SU-DHL-6 (cell line): ENCODE data around the gene FCRL1.
A peak's percentile ranks its signal among the peaks of the same experiment; 100 is the strongest.

Experiments used
- H2AFZ ChIP-seq: fragments of 200-600 bp; sonication (generic); 2 replicates; pipeline ENCODE4 v1.6.1; 2014; ENCODE audit warnings: low read depth, mild to moderate bottlenecking, moderate library complexity, mixed read lengths, antibody characterized with exemption, low read length; ENCODE audit not compliant: severe bottlenecking
- H3F3A ChIP-seq: fragments of 200-600 bp; shearing (Covaris generic); 2 replicates; pipeline ENCODE4 v1.6.0; 2016; ENCODE audit warnings: antibody characterized with exemption, mild to moderate bottlenecking; ENCODE audit not compliant: insufficient read depth
- H3K27ac ChIP-seq: fragments of 200-600 bp; sonication (generic); 2 replicates; pipeline ENCODE4 v1.5.1; 2016; ENCODE audit warnings: low read depth, mild to moderate bottlenecking, low read length, moderate library complexity, mixed read lengths
- H3K27me3 ChIP-seq: fragments of 200-600 bp; sonication (generic), shearing (Covaris generic); 2 replicates; pipeline ENCODE4 v1.6.0; 2014; ENCODE audit warnings: mild to moderate bottlenecking, low read length
- H3K36me3 ChIP-seq: fragments of 200-600 bp; sonication (generic); 2 replicates; pipeline ENCODE4 v1.6.1; 2014; ENCODE audit warnings: mild to moderate bottlenecking, low read length, mixed read lengths
- H3K4me2 ChIP-seq: fragments of 300-600, 200-600 bp; shearing (Covaris generic), sonication (generic); 2 replicates; pipeline ENCODE4 v1.6.0; 2014; ENCODE audit warnings: low read length, low read depth, mild to moderate bottlenecking; ENCODE audit not compliant: poor library complexity, severe bottlenecking
- H3K4me3 ChIP-seq: fragments of 200-600 bp; sonication (generic); 2 replicates; pipeline ENCODE4 v1.5.1; 2014; ENCODE audit warnings: antibody characterized with exemption, low read length, mild to moderate bottlenecking, mixed read lengths; ENCODE audit not compliant: insufficient read depth, poor library complexity, severe bottlenecking
- H3K79me2 ChIP-seq: fragments of 200-600 bp; sonication (generic); 2 replicates; pipeline ENCODE4 v1.6.1; 2014; ENCODE audit warnings: mild to moderate bottlenecking, low read length, moderate library complexity; ENCODE audit not compliant: insufficient read depth
- H3K9ac ChIP-seq: fragments of 200-600 bp; sonication (generic); 2 replicates; pipeline ENCODE4 v1.7.0; 2014; ENCODE audit warnings: mild to moderate bottlenecking, low read length
- H3K9me2 ChIP-seq: fragments of 200-600 bp; sonication (generic); replicated peaks from 2 replicates; pipeline ENCODE4 v1.6.1; 2014; ENCODE audit warnings: low read length; ENCODE audit not compliant: insufficient read depth
- H3K9me3 ChIP-seq: fragments of 200-600 bp; sonication (generic); 2 replicates; pipeline ENCODE4 v1.6.1; 2014; ENCODE audit warnings: low read length, mixed read lengths; ENCODE audit not compliant: insufficient read depth
- H4K20me1 ChIP-seq: fragments of 200-600 bp; sonication (generic); 2 replicates; pipeline ENCODE4 v1.6.1; 2014; ENCODE audit warnings: low read depth, mild to moderate bottlenecking, antibody characterized with exemption, low read length, moderate library complexity, mixed read lengths
- EZH2phosphoT487 ChIP-seq: fragments of 200-600 bp; sonication (generic), shearing (Covaris generic); conservative IDR thresholded peaks from 2 replicates; pipeline ENCODE4 v1.6.1; 2018; ENCODE audit warnings: mild to moderate bottlenecking, antibody characterized with exemption, low read length, moderate library complexity, mixed read lengths
- TF ChIP-seq, protein P1 (sequence below): fragments of 200-600 bp; sonication (generic); IDR thresholded peaks from one replicate; pipeline ENCODE4 v1.5.1; 2017; ENCODE audit warnings: antibody characterized with exemption, mild to moderate bottlenecking, low read length, moderate library complexity; ENCODE audit not compliant: insufficient read depth, poor library complexity, severe bottlenecking

FCRL1 gene

GRCh38 chr1:157856538-157856937, 36.6 kb upstream of the FCRL1 start:
- no peak overlapping the region for H3K9ac ChIP-seq
- no peak overlapping the region for H3K4me3 ChIP-seq
- no peaks in the 10 kb centered on the region for H3K9me3 ChIP-seq
- H3K4me2 ChIP-seq, result no peak overlapping the region
- H3K27ac ChIP-seq, result no peak overlapping the region
- no peaks in the 10 kb centered on the region for H3K36me3 ChIP-seq
- no peaks in the 10 kb centered on the region for H3F3A ChIP-seq
- H2AFZ ChIP-seq, result no peak overlapping the region
- H3K27me3 ChIP-seq, result no peaks in the 10 kb centered on the region
- H3K9me2 ChIP-seq, result no peaks in the 10 kb centered on the region
- H3K79me2 ChIP-seq, result no peaks in the 10 kb centered on the region
- no peaks in the 10 kb centered on the region for H4K20me1 ChIP-seq
- TF ChIP-seq, protein P1, sequence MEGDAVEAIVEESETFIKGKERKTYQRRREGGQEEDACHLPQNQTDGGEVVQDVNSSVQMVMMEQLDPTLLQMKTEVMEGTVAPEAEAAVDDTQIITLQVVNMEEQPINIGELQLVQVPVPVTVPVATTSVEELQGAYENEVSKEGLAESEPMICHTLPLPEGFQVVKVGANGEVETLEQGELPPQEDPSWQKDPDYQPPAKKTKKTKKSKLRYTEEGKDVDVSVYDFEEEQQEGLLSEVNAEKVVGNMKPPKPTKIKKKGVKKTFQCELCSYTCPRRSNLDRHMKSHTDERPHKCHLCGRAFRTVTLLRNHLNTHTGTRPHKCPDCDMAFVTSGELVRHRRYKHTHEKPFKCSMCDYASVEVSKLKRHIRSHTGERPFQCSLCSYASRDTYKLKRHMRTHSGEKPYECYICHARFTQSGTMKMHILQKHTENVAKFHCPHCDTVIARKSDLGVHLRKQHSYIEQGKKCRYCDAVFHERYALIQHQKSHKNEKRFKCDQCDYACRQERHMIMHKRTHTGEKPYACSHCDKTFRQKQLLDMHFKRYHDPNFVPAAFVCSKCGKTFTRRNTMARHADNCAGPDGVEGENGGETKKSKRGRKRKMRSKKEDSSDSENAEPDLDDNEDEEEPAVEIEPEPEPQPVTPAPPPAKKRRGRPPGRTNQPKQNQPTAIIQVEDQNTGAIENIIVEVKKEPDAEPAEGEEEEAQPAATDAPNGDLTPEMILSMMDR, result no peak
- no peak for TF ChIP-seq EZH2phosphoT487

GRCh38 chr1:157852476-157852875, 32.6 kb upstream of the FCRL1 start:
- H3K9me2 ChIP-seq, result no peaks in the 10 kb centered on the region
- no peak overlapping the region for H3K27ac ChIP-seq
- no peaks in the 10 kb centered on the region for H3K27me3 ChIP-seq
- H3K9me3 ChIP-seq, result no peaks in the 10 kb centered on the region
- H3K36me3 ChIP-seq, result no peaks in the 10 kb centered on the region
- no peak for TF ChIP-seq EZH2phosphoT487
- TF ChIP-seq, protein P1, result no peak
- peaks cover 9% of the 10 kb centered on the region for H3F3A ChIP-seq
- H3K4me3 ChIP-seq, result no peak overlapping the region
- H4K20me1 ChIP-seq, result no peaks in the 10 kb centered on the region
- no peak overlapping the region for H3K9ac ChIP-seq
- no peaks in the 10 kb centered on the region for H3K79me2 ChIP-seq
- no peak overlapping the region for H2AFZ ChIP-seq
- H3K4me2 ChIP-seq, result no peak overlapping the region

DNA sequence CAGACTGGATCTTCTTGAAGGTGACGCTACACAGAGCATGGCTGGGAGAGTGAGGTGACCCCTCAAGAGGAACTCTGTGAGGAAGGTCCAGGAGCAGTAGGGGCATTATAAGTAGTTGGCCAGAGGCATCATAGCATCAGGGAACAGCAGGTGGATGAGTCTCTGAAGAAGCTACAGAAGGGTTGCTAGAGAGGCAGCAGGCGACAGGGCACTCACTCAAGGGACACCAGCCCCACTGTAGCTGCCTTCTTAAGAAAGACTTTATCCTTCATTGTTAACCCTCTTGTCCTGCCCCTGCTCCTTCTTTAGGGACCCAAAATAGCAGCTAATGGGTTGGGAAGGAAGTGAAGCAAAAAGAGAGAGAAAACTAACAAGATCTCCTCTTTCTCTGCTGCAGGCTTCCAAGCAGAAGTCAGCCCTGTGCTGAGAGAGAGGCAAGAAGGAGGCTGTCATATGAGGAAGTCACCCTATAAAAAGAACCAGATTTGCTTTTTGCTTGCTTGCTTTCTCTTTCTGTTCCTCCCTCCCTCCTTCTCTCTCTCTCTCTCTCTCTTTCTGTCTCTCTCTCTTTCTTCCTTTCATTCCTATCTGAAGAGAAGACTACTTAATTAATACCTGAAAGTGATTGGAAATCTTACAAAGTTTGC, 29.4 kb upstream of the FCRL1 start:
- peak overlapping the region; percentile 64 for H3K9ac ChIP-seq
- peak overlapping the region; percentile 98 for H3K4me2 ChIP-seq
- H3K9me2 ChIP-seq, result no peaks in the 10 kb centered on the region
- TF ChIP-seq EZH2phosphoT487, result no peak
- TF ChIP-seq, protein P1, result no peak
- H4K20me1 ChIP-seq, result no peaks in the 10 kb centered on the region
- peaks cover 12% of the 10 kb centered on the region for H3F3A ChIP-seq
- no peaks in the 10 kb centered on the region for H3K9me3 ChIP-seq
- no peaks in the 10 kb centered on the region for H3K27me3 ChIP-seq
- peak overlapping the region; percentile 58 for H3K4me3 ChIP-seq
- H3K27ac ChIP-seq, result peak overlapping the region; percentile 93
- peak overlapping the region; percentile 24 for H2AFZ ChIP-seq
- no peaks in the 10 kb centered on the region for H3K79me2 ChIP-seq
- H3K36me3 ChIP-seq, result no peaks in the 10 kb centered on the region
